NB4 (cell line): ENCODE results near the gene SUGP2.

Experiments used
- CTCF ChIP-seq: IDR thresholded peaks from one replicate; pipeline ENCODE4 v1.5.1; 2012; ENCODE audit warnings: low read depth, low read length
- MAX ChIP-seq: IDR thresholded peaks from 2 replicates; pipeline ENCODE4 v1.6.1; 2011; ENCODE audit warnings: low read depth, low read length
- POLR2A ChIP-seq: IDR thresholded peaks from 2 replicates; pipeline ENCODE4 v1.6.1; 2011; ENCODE audit warnings: mild to moderate bottlenecking; ENCODE audit not compliant: insufficient read length; ENCODE audit errors: extremely low read depth

GRCh38 chr19:19054939-19055440, 21.7 kb upstream of the SUGP2 start:
- TF ChIP-seq CTCF (no peak), MAX (no peak), POLR2A (no peak)
